Muscle layer of duodenum (tissue), 2 donors: ENCODE results near the gene GPR158.

Experiments
- H3K27ac ChIP-seq: one replicate; pipeline ENCODE4 v1.7.0; 2013; ENCODE audit warnings: mild to moderate bottlenecking, low read length
- H3K27me3 ChIP-seq: one replicate; pipeline ENCODE4 v1.7.0; 2013; ENCODE audit warnings: low read depth, mild to moderate bottlenecking, control low read depth, low read length
- H3K36me3 ChIP-seq, 2 donors: one replicate each; pipeline ENCODE4 v1.7.0; 2013; ENCODE audit warnings: low read length in 2 of 2, control low read depth in 1 of 2, mild to moderate bottlenecking in 1 of 2; ENCODE audit not compliant: insufficient read depth in 2 of 2, control insufficient read depth in 1 of 2
- H3K4me1 ChIP-seq, 2 donors: one replicate each; pipeline ENCODE4 v1.7.0; 2013; ENCODE audit warnings: low read length in 2 of 2, mild to moderate bottlenecking in 2 of 2, control low read depth in 1 of 2, moderate library complexity in 1 of 2; ENCODE audit not compliant: insufficient read depth in 2 of 2, control insufficient read depth in 1 of 2
- H3K4me3 ChIP-seq, 2 donors: one replicate each; pipeline ENCODE4 v1.7.0; 2013; ENCODE audit warnings: low read length in 2 of 2, low read depth in 1 of 2, mild to moderate bottlenecking in 1 of 2
- H3K9me3 ChIP-seq, 2 donors: one replicate each; pipeline ENCODE4 v1.7.0; 2013; ENCODE audit warnings: low read length in 2 of 2, control low read depth in 1 of 2, mild to moderate bottlenecking in 1 of 2; ENCODE audit not compliant: control insufficient read depth in 1 of 2
- donor health status: healthy.

GPR158 gene

GRCh38 chr10:25641595-25641994 is 466.8 kb downstream of the GPR158 start:
- Histone ChIP-seq H3K4me1 (no peaks in the 10 kb centered on the region), H3K4me3 (no peak overlapping the region)

GRCh38 chr10:25642721-25643120 is 467.9 kb downstream of the GPR158 start:
- Histone ChIP-seq H3K4me1 (no peaks in the 10 kb centered on the region), H3K27me3 (no peaks in the 10 kb centered on the region), H3K27ac (no peak overlapping the region), H3K9me3 (no peaks in the 10 kb centered on the region), H3K4me3 (no peak overlapping the region), H3K36me3 (no peaks in the 10 kb centered on the region)

More at GRCh38 chr10:25641595-25641994, 466.8 kb downstream of the GPR158 start:
- H3K27ac ChIP-seq, result no peak overlapping the region
- H3K9me3 ChIP-seq, result no peaks in the 10 kb centered on the region
- no peaks in the 10 kb centered on the region for H3K27me3 ChIP-seq
- H3K36me3 ChIP-seq, result no peaks in the 10 kb centered on the region

GRCh38 chr10:25646371-25646770 is 471.6 kb downstream of the GPR158 start:
- Histone ChIP-seq H3K27ac (no peak overlapping the region), H3K9me3 (no peaks in the 10 kb centered on the region), H3K36me3 (no peaks in the 10 kb centered on the region), H3K27me3 (no peaks in the 10 kb centered on the region), H3K4me3 (no peak overlapping the region), H3K4me1 (no peaks in the 10 kb centered on the region)

- no peaks in the 10 kb centered on the region for H3K9me3 ChIP-seq
- no peaks in the 10 kb centered on the region for H3K27me3 ChIP-seq
- no peak overlapping the region for H3K27ac ChIP-seq
- no peaks in the 10 kb centered on the region for H3K36me3 ChIP-seq
- H3K4me3 ChIP-seq, result no peak overlapping the region
- H3K4me1 ChIP-seq, result no peaks in the 10 kb centered on the region
Measured at GRCh38 chr10:25651534-25651933, 476.7 kb downstream of the GPR158 start.
